Right lobe of liver (tissue), 6 donors: ENCODE data around the gene CNTLN. TPM values are rescaled to one million over a fixed set of nuclear protein-coding genes. Genes with fewer than 3 reads are reported as not detected.
"Not testable (repeated sequence)": the region's sequence is repeated elsewhere in the genome, so short reads cannot be mapped to it uniquely, and the experiment has no call there.

Source experiments
- ATAC-seq, 4 donors: fragments of 200-7000 bp; cut with Tn5 transposase; one replicate each; pipeline ENCODE4 v1.9.1; 2020; ENCODE audit warnings: mild to moderate bottlenecking in 4 of 4, moderate library complexity in 4 of 4
- DNase-seq, 3 donors: peaks; one replicate each; pipeline ENCODE4 v3.0.0-alpha.2; 2020
- H3K27ac ChIP-seq, 3 donors: fragments of 200-600 bp; one replicate each; pipeline ENCODE4 v1.8.0; 2022
- H3K27me3 ChIP-seq, 2 donors: fragments of 200-600 bp; one replicate each; pipeline ENCODE4 v1.8.0; 2022
- H3K36me3 ChIP-seq, 4 donors: fragments of 200-600 bp; sonication (generic) in 1 of 4; one replicate each; pipeline versions ENCODE4 v1.5.1 to v1.8.0; 2017 to 2022; ENCODE audit warnings: control low read depth in 1 of 4
- H3K4me1 ChIP-seq, 4 donors: fragments of 200-600 bp; sonication (generic) in 1 of 4; one replicate each; pipeline versions ENCODE4 v1.5.1 to v1.8.0; 2017 to 2022; ENCODE audit warnings: control low read depth in 1 of 4
- H3K4me3 ChIP-seq, 3 donors: fragments of 200-600 bp; one replicate each; pipeline ENCODE4 v1.8.0; 2022
- H3K9me3 ChIP-seq, 4 donors: fragments of 200-600 bp; sonication (generic) in 1 of 4; one replicate each; pipeline versions ENCODE4 v1.5.1 to v1.8.0; 2017 to 2022; ENCODE audit warnings: control low read depth in 1 of 4
- POLR2A ChIP-seq: fragments of 450-650 bp; IDR thresholded peaks from one replicate; pipeline ENCODE4 v1.6.1; 2017; ENCODE audit warnings: antibody characterized with exemption, mild to moderate bottlenecking
- WGBS: methylation state at CpG from one replicate; pipeline ENCODE4 v1.1.6; 2018; ENCODE audit warnings: low coverage, low lambda C conversion rate; ENCODE audit not compliant: insufficient coverage; ENCODE audit errors: missing lambda C conversion rate; 5-methylcytosine and 5-hydroxymethylcytosine counted together
- intact Hi-C, 2 donors: fragments of 100-400 bp; cut with DNase I; formaldehyde crosslinking; loops; one replicate each; pipeline versions ENCODE4 v1.11.2 to v1.14.1; 2022
- total RNA-seq, 6 experiments: library from RNA; depleted of rRNA in 2 of 6; stranded (reverse); fragments of >200 nt in 2 of 6; fragmentation: NEBNext Ultra II Directional in 3 of 6; extraction: Animal tissue kit (Norgen Biotek cat#: 25700) in 3 of 6; gene quantifications; one replicate each; pipeline versions ENCODE4 v1.1.0 to v1.2.4, GENCODE V29; 2016 to 2023
- TF ChIP-seq, protein P1 (sequence below), 4 donors: fragments of 200-600 bp in 3 of 4; fragments of 450-650 bp in 1 of 4; IDR thresholded peaks; one replicate each; pipeline versions ENCODE4 v1.5.1 to v1.8.0; 2016 to 2022; ENCODE audit warnings: antibody characterized with exemption in 4 of 4, mild to moderate bottlenecking in 2 of 4
- donor health status: DM: no; HTN: yes; CAD: no.
- donor health status: DM: no; HTN: no; CAD: no.
- donor health status: DM: no; HTN: no; CAD: no.
- donor health status: DM: no; HTN: yes; CAD: no.
- donor health status: DM: no; HTN: yes; CAD: no.

Gene CNTLN
- total RNA-seq, 6 experiments from 2014 or later, result 7.4 to 10.3 (median 9.5) TPM

DNA sequence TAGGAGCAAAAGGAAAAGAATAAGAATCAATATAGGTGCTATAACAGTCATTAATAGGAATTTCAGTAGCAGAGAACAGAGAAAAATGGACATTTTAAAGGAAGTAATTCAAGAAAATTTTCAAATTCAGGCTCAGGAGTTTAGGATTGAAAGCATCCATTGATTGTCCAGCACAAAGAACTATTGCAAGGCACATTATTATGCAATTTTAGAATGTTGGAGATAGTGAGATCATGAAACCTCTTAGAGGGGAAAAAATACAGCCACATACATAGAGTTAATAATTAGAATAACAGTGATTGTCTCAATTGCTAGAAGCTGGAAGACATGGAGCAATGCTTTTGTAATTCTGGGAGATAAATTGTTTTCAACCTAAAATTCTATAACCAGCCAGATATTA, 31.5 kb downstream of the CNTLN start:
- H3K4me1 ChIP-seq, result no peaks in the 10 kb centered on the region
- H3K9me3 ChIP-seq, result no peaks in the 10 kb centered on the region
- DNase-seq (no peak), ATAC-seq (peak in 2 of 4 donors; percentile 39 to 46)
- no peak for TF ChIP-seq POLR2A
- TF ChIP-seq, protein P1, sequence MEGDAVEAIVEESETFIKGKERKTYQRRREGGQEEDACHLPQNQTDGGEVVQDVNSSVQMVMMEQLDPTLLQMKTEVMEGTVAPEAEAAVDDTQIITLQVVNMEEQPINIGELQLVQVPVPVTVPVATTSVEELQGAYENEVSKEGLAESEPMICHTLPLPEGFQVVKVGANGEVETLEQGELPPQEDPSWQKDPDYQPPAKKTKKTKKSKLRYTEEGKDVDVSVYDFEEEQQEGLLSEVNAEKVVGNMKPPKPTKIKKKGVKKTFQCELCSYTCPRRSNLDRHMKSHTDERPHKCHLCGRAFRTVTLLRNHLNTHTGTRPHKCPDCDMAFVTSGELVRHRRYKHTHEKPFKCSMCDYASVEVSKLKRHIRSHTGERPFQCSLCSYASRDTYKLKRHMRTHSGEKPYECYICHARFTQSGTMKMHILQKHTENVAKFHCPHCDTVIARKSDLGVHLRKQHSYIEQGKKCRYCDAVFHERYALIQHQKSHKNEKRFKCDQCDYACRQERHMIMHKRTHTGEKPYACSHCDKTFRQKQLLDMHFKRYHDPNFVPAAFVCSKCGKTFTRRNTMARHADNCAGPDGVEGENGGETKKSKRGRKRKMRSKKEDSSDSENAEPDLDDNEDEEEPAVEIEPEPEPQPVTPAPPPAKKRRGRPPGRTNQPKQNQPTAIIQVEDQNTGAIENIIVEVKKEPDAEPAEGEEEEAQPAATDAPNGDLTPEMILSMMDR (IDR thresholded peaks at IDR 0.05), result no peak
- no peak overlapping the region for H3K27ac ChIP-seq
- no peaks in the 10 kb centered on the region for H3K27me3 ChIP-seq
- H3K4me3 ChIP-seq, result no peak overlapping the region
- intact Hi-C loops, result no loop called here
- no peaks in the 10 kb centered on the region for H3K36me3 ChIP-seq

DNA sequence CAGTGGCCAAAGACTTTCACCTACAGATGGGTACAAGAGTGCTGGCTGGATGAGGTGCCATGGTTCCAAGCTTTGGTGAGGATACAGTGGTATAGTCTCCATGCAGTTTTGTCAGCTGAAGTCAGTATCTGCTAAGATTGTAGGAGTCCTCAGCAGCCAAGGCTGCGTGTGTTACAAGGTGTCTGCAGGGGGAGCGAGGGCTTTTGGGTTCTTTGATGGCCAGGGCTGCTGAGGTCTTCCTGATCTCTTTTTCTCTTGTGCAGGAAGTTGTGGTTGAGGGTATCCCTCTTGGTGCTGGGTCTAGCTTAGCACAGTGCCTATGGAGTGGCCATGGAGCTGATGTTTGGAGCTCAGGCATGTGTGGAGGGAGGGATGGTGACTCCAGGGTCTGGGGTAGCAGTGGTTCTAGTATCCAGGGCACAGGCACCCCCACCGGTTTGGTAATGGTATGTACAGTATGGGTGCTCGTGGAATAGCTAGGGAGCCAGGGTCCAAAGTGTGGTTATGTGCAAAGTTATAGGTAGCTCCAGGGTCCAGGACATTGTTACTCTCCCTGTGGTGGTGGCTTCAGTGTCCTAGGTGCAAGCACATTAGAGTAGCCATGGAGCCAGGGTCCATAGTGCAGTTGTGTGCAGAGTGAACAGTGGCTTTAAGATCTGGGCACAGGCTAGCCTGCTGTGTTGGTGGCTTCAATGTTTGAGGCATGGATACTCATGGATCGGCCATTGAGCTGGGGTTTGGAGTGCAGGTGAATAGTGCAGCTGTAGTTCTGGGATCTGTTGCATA, 36.7 kb downstream of the CNTLN start:
- intact Hi-C loops, result no loop called here
- Histone ChIP-seq H3K27ac (no peak overlapping the region), H3K4me3 (no peak overlapping the region), H3K4me1 (no peaks in the 10 kb centered on the region), H3K9me3 (no peaks in the 10 kb centered on the region), H3K36me3 (no peaks in the 10 kb centered on the region), H3K27me3 (no peaks in the 10 kb centered on the region)
- ATAC-seq (peak in 3 of 4 donors; percentile 64 to 74 (median 71)), DNase-seq (no peak)
- 100% methylated on average over 2 of the region's 5 CpGs for WGBS
- TF ChIP-seq, protein P1 (IDR thresholded peaks at IDR 0.05), result no peak
- TF ChIP-seq POLR2A, result no peak

DNA sequence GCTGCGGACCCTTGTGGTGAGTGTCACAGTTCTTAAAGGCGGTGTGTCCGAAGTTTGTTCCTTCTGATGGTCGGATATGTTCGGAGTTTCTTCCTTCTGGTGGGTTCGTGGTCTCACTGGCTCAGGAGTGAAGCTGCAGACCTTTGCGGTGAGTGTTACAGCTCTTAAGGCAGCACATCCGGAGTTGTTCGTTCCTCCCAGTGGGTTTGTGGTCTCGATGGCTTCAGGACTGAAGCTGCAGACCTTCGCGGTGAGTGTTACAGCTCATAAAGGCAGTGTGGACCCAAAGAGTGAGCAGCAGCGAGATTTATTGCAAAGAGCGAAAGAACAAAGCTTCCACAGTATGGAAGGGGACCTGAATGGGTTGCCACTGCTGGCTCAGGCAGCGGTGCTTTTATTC, 42.7 kb downstream of the CNTLN start:
- WGBS, result 91% methylated on average over 7 of the region's 15 CpGs
- ATAC-seq, H3K9me3 ChIP-seq, DNase-seq, H3K36me3 ChIP-seq, intact Hi-C loops, H3K27ac ChIP-seq, H3K4me1 ChIP-seq, H3K27me3 ChIP-seq, H3K4me3 ChIP-seq: not testable (repeated sequence)

DNA sequence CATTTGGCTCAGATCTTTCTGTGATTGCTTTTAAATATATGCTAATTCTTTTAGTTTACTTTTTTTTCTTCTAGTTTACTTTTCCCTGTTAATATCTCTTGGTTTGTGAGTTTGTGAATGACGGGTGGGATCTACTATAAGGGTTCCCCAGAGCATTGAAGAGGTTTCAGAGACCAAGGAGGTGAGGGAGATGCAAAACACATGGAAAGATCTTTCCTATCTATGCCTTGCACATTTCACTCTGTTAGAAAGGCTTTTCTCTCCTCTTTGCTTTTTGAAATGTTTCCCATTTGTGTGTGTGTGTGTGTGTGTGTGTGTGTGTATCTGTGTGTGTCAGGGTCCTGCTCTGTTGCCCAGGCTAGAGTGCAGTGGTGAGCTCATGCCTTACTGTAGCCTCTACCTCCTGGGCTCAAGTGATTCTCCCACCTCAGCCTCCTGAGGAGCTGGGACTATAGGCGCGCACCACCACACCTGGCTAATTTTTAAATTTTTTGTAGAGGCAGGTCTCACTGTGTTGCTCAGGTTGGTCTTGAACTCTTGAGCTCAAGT, 50.7 kb downstream of the CNTLN start:
- TF ChIP-seq, protein P1 (IDR thresholded peaks at IDR 0.05), result no peak
- no peak for TF ChIP-seq POLR2A
- ATAC-seq (no peak), DNase-seq (no peak)
- Histone ChIP-seq H3K27me3 (no peaks in the 10 kb centered on the region), H3K4me3 (no peak overlapping the region), H3K9me3 (no peaks in the 10 kb centered on the region), H3K4me1 (peaks cover 0 to 7% (median 0%) of the 10 kb centered on the region in 4 donors), H3K36me3 (no peaks in the 10 kb centered on the region), H3K27ac (no peak overlapping the region)
- 55% methylated on average over 1 of the region's 3 CpGs for WGBS
- intact Hi-C loops, result no loop called here

DNA sequence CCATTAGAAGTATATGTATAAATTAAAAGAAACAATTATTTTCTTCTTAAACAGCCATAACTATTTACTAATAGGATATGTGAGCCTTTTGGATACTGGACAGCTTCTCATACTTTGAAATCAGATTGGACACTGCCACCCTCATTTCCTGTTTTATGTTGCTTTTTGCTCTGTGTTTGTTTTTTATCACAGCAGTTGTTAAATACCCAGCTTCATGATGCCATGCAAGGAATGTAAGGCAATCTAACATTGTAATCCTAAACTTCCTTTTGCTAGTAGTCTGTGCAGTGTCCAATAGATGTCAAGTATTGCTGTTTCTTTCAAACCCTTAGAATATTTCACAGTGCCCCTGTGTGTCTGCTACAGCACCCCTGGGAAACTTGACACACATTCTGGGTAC, 56.2 kb downstream of the CNTLN start:
- DNase-seq (no peak), ATAC-seq (peak in 1 of 4 donors; percentile 54)
- Histone ChIP-seq H3K4me1 (no peaks in the 10 kb centered on the region), H3K36me3 (peaks cover 0 to 1% (median 0%) of the 10 kb centered on the region in 4 donors), H3K27me3 (no peaks in the 10 kb centered on the region), H3K9me3 (no peaks in the 10 kb centered on the region), H3K27ac (no peak overlapping the region), H3K4me3 (no peak overlapping the region)
- intact Hi-C loops, result no loop called here
- TF ChIP-seq, protein P1 (IDR thresholded peaks at IDR 0.05), result no peak
- TF ChIP-seq POLR2A, result no peak
